ENCODE results near the gene PRKG1.

DNA sequence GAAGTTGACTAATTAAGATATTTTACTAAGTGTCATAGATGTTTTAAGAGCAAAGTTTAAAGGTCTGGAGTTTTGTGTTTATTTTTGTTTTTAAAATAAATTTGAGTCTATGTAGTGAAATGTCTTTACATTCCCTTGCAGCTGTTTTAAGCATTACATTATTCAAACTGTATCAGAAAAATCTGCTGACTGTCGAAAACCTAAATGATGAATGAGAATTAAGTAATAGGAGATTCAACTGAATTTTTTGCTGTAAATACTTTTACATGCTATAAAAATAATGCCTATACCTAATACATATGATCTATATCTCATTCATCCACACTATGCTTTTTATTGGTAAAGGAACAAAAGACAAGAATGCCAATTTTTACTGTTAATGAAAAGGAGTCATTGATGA, 397.9 kb downstream of the PRKG1 start:
- TF ChIP-seq POLR2AphosphoS5 (IDR thresholded peaks at IDR 0.05; ENCODE audit: insufficient read depth in 1 of 2, low read depth in 1 of 2) (no peak), POLR2A (IDR thresholded peaks at IDR 0.05) (no peak)
